ENCODE measurements around the gene RPL31. TPM values are rescaled to one million over a fixed set of nuclear protein-coding genes. Genes with fewer than 3 reads are reported as not detected.

RPL31 gene
- total and polyA plus RNA-seq, 4 experiments from 2014 or later: 2,455 to 6,581 (median 4,056) TPM

DNA sequence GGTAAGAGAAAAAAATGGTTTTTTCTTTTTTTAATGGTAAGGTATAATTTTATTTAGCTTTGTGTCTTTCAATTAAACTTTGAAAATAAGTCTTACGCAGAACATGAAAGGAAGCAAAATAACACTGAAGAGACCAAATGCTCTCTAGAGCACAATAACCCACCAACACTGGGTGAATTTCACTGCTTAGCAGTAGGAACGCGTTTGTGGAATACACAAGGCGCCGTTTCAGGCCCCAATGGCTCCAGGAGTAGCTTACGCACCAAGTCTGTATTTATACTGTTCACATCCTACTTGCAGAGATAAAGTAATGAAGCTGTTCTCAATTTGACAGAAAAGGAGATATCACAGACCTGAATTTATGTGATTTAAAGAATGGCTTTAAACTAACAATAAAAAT, 23.5 kb downstream of the RPL31 start:
- Mint-ChIP-seq H3K9me3 (peaks cover 0 to 2% (median 0%) of the 10 kb centered on the region in 8 donors), H3K27ac (no peak overlapping the region), H3K4me3 (no peak overlapping the region), H3K36me3 (peaks cover 3 to 6% of the 10 kb centered on the region in 2 donors), H3K27me3 (no peaks in the 10 kb centered on the region), H3K4me1 (peaks cover 0 to 2% (median 0%) of the 10 kb centered on the region in 4 donors)
- intact Hi-C loops (cut with micrococcal nuclease): no loop called here
- no peaks in the 10 kb centered on the region for H3K27me3 ChIP-seq (ENCODE audit: insufficient read depth, low read length)
- H3K27ac ChIP-seq (ENCODE audit: low read depth, low read length): no peak overlapping the region
- H3K4me1 ChIP-seq (ENCODE audit: insufficient read depth, low read length): no peaks in the 10 kb centered on the region
- ChIA-PET CTCF (ENCODE audit: partially characterized antibody) (interaction anchor here (0.9 kb wide), 1 partner anchor 13 kb away, joined by 4 read pairs; no protein-coding TSS in a partner anchor), POLR2A (ENCODE audit: partially characterized antibody) (no interaction called here)
- DNase-seq: no peak
- no peak overlapping the region for H3K4me3 ChIP-seq (ENCODE audit: low read length in 2 of 2)
- no peaks in the 10 kb centered on the region for H3K36me3 ChIP-seq (ENCODE audit: insufficient read depth, low read length)
- H3K9me3 ChIP-seq (ENCODE audit: control insufficient read depth in 1 of 2, low read length in 2 of 2): no peaks in the 10 kb centered on the region

DNA sequence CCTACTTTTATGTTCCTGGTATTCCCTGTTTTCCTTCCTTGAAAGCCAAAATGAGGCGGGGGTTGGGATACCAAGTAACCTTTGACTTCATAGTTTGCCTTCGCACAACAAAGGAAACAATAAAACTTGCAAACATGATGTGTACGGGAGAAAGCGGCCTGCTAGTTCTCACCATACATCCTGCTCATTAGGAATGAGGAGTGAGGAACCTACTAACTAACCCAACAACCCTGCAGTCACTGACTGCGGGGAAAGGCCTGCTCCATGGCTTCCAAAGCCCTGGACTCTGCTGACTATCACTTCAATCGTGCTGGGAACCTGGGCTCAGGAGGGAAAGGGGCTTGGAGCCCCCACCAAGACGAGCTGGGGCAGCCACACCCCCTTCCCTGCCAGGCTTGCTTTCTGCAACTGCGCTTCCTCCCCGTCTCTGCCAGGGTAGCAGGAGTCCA, 24.2 kb downstream of the RPL31 start:
- Histone ChIP-seq H3K4me1 (ENCODE audit: insufficient read depth, low read length) (no peaks in the 10 kb centered on the region), H3K27me3 (ENCODE audit: insufficient read depth, low read length) (no peaks in the 10 kb centered on the region), H3K9me3 (ENCODE audit: control insufficient read depth in 1 of 2, low read length in 2 of 2) (no peaks in the 10 kb centered on the region), H3K36me3 (ENCODE audit: insufficient read depth, low read length) (no peaks in the 10 kb centered on the region), H3K4me3 (ENCODE audit: low read length in 2 of 2) (no peak overlapping the region), H3K27ac (ENCODE audit: low read depth, low read length) (no peak overlapping the region)
- Mint-ChIP-seq H3K36me3 (no peaks in the 10 kb centered on the region), H3K27me3 (no peaks in the 10 kb centered on the region), H3K4me1 (peaks cover 0 to 2% (median 0%) of the 10 kb centered on the region in 4 donors), H3K27ac (no peak overlapping the region), H3K9me3 (peaks cover 0 to 2% (median 0%) of the 10 kb centered on the region in 8 donors), H3K4me3 (no peak overlapping the region)
- DNase-seq: no peak
- intact Hi-C loops (cut with micrococcal nuclease): no loop called here
- ChIA-PET POLR2A (ENCODE audit: partially characterized antibody) (no interaction called here), CTCF (ENCODE audit: partially characterized antibody) (no interaction called here)

DNA sequence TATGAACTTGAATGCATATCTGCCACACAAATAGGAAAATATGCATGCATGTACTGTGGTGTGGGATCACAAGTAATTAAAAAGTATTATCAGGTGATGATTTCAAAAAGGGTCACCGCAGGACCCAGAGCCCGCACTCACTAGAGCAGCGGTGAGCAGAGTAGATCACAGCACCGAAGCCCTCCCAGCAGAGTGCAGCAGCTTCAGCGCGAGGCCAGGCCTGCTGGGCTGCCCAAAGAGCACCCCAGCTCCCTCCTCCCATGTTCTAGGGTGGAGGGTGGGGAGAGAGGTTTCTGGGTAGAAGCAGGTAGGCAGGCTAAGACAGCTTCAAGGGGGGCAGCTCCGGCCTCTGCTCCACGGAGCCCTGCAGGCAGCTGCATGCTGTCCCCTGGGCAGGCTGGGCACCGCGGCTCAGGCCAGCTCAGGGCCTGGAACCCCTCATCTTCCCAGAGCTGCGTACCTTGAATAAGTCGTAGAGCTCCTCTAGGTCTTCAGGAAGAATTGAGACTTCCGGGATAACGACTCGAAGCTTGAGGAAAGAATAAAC, 24.9 kb downstream of the RPL31 start:
- intact Hi-C loops (cut with micrococcal nuclease): no loop called here
- Histone ChIP-seq H3K27ac (ENCODE audit: low read depth, low read length) (no peak overlapping the region), H3K4me3 (ENCODE audit: low read length in 2 of 2) (no peak overlapping the region), H3K9me3 (ENCODE audit: control insufficient read depth in 1 of 2, low read length in 2 of 2) (no peaks in the 10 kb centered on the region), H3K36me3 (ENCODE audit: insufficient read depth, low read length) (no peaks in the 10 kb centered on the region), H3K4me1 (ENCODE audit: insufficient read depth, low read length) (no peaks in the 10 kb centered on the region), H3K27me3 (ENCODE audit: insufficient read depth, low read length) (no peaks in the 10 kb centered on the region)
- H3K4me3 Mint-ChIP-seq: no peak overlapping the region
- no peak overlapping the region for H3K27ac Mint-ChIP-seq
- H3K4me1 Mint-ChIP-seq: peaks cover 0 to 2% (median 0%) of the 10 kb centered on the region in 4 donors
- ChIA-PET POLR2A (ENCODE audit: partially characterized antibody) (no interaction called here), CTCF (ENCODE audit: partially characterized antibody) (interaction anchor here (1.1 to 1.6 kb wide), 2 partner anchors 9 to 179 kb away, joined by 3 to 4 read pairs; no protein-coding TSS in a partner anchor)
- peaks cover 0 to 2% of the 10 kb centered on the region in 2 donors for H3K27me3 Mint-ChIP-seq
- H3K36me3 Mint-ChIP-seq: no peaks in the 10 kb centered on the region
- DNase-seq: no peak
- H3K9me3 Mint-ChIP-seq: peaks cover 0 to 2% (median 0%) of the 10 kb centered on the region in 8 donors

DNA sequence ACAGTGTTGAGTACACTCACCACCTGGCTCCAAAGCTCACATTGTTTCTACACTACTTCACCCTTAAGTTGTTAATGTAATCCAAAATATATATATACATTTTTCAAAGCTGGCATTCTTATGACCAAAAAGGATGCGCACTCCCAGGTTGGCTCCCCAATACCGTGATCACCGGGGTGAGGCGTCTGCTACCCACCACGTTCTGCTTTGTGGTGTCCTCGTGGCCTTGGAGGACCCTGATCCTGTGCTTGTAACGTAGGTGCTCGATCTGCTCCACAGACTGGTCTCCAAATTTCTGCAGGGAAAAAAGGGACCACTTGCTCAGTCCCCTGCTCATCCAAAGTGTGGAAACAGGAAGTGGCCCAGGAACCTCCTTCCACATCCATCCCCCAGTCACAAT, 25.8 kb downstream of the RPL31 start:
- Mint-ChIP-seq H3K9me3 (peaks cover 0 to 2% (median 0%) of the 10 kb centered on the region in 8 donors), H3K27ac (no peak overlapping the region), H3K27me3 (peaks cover 0 to 4% of the 10 kb centered on the region in 2 donors), H3K36me3 (no peaks in the 10 kb centered on the region), H3K4me3 (no peak overlapping the region), H3K4me1 (peaks cover 0 to 2% (median 0%) of the 10 kb centered on the region in 4 donors)
- Histone ChIP-seq H3K36me3 (ENCODE audit: insufficient read depth, low read length) (no peaks in the 10 kb centered on the region), H3K27ac (ENCODE audit: low read depth, low read length) (no peak overlapping the region), H3K4me1 (ENCODE audit: insufficient read depth, low read length) (no peaks in the 10 kb centered on the region), H3K9me3 (ENCODE audit: control insufficient read depth in 1 of 2, low read length in 2 of 2) (no peaks in the 10 kb centered on the region), H3K27me3 (ENCODE audit: insufficient read depth, low read length) (no peaks in the 10 kb centered on the region), H3K4me3 (ENCODE audit: low read length in 2 of 2) (no peak overlapping the region)
- ChIA-PET CTCF (ENCODE audit: partially characterized antibody) (interaction anchor here (1.6 kb wide), 1 partner anchor 8 kb away, joined by 4 read pairs; no protein-coding TSS in a partner anchor), POLR2A (ENCODE audit: partially characterized antibody) (no interaction called here)
- no peak for DNase-seq
- intact Hi-C loops (cut with micrococcal nuclease): no loop called here

DNA sequence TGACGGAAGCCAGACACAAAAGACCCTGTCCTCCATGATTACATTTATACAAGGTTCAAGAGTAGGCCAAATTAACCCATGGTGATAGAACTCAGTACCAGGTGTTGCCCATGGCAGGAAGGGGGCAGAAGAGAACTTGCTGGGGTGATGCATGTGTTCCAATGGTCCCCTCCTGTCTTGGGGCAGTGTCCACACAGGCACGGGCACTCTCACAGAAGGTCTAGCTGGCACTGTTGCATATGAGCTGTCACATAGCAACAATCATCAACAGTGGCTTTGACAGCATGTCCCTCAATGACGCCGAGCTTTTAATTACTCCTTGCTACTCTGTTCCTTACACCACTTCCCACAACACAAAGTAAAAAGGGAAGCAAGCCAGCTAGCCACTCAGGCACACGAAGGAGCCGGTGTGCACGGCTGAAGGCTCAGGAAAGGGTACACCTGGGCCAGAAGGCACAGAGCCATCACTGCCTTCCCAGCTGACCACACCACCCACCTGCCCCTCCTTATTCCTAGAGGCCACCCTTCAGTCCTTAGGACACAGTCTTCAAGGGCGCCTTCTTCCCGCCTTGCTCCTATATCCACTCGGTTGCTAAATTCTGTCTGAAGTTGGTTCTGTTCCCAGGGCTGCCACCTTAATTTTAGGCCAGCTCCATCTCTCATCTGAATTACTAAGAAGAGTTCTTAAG, 28.9 kb downstream of the RPL31 start:
- no peak for DNase-seq
- Histone ChIP-seq H3K36me3 (ENCODE audit: insufficient read depth, low read length) (no peaks in the 10 kb centered on the region), H3K27me3 (ENCODE audit: insufficient read depth, low read length) (no peaks in the 10 kb centered on the region), H3K27ac (ENCODE audit: low read depth, low read length) (no peak overlapping the region), H3K4me3 (ENCODE audit: low read length in 2 of 2) (no peak overlapping the region), H3K9me3 (ENCODE audit: control insufficient read depth in 1 of 2, low read length in 2 of 2) (no peaks in the 10 kb centered on the region), H3K4me1 (ENCODE audit: insufficient read depth, low read length) (no peaks in the 10 kb centered on the region)
- no peak overlapping the region for H3K4me3 Mint-ChIP-seq
- no peak overlapping the region for H3K27ac Mint-ChIP-seq
- ChIA-PET CTCF (ENCODE audit: partially characterized antibody) (interaction anchor here (1.8 kb wide), 1 partner anchor 174 kb away, joined by 5 read pairs; no protein-coding TSS in a partner anchor), POLR2A (ENCODE audit: partially characterized antibody) (no interaction called here)
- H3K4me1 Mint-ChIP-seq: no peaks in the 10 kb centered on the region
- H3K9me3 Mint-ChIP-seq: peaks cover 0 to 2% (median 0%) of the 10 kb centered on the region in 8 donors
- H3K36me3 Mint-ChIP-seq: no peaks in the 10 kb centered on the region
- intact Hi-C loops (cut with micrococcal nuclease): no loop called here
- peaks cover 3 to 7% of the 10 kb centered on the region in 2 donors for H3K27me3 Mint-ChIP-seq

DNA sequence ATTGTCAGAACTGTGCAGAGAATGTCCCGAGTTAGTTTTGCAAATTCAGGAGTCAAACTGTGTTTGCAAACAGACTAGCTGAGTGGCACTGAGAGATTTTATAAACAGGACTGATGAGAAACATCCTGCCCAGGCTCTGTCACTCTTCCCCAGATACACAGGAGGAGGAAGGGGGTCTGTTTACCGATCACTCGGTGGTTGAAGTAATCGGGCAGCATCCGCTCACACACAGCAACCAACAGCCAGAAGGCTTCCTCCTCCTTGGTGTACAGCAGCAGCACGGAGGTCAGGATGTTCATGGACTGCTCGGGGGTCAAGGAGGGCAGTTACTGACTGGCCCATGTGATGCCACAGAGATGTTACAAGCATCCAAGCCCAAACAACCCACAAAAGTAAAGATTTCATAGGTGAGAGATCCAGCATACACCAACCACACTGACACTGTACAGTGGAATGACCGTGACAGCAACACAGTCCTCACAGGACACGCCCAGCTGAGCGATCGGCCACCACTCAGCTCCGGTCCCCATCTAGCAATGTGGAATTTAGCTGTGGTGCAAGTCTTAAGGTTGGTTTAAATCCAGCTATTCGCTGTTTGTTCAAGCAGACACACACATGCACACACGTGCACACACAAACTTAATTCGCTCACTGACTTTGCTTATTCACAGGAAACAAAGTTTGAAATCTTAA, 30.1 kb downstream of the RPL31 start:
- H3K4me1 Mint-ChIP-seq: no peaks in the 10 kb centered on the region
- peaks cover 3 to 7% of the 10 kb centered on the region in 2 donors for H3K27me3 Mint-ChIP-seq
- H3K36me3 Mint-ChIP-seq: no peaks in the 10 kb centered on the region
- Histone ChIP-seq H3K4me3 (ENCODE audit: low read length in 2 of 2) (no peak overlapping the region), H3K36me3 (ENCODE audit: insufficient read depth, low read length) (no peaks in the 10 kb centered on the region), H3K9me3 (ENCODE audit: control insufficient read depth in 1 of 2, low read length in 2 of 2) (no peaks in the 10 kb centered on the region), H3K27ac (ENCODE audit: low read depth, low read length) (no peak overlapping the region), H3K4me1 (ENCODE audit: insufficient read depth, low read length) (no peaks in the 10 kb centered on the region), H3K27me3 (ENCODE audit: insufficient read depth, low read length) (no peaks in the 10 kb centered on the region)
- CTCF ChIA-PET (ENCODE audit: partially characterized antibody): interaction anchor here (0.6 to 1.8 kb wide), 4 partner anchors 15 to 460 kb away, joined by 3 to 5 read pairs (median 3); no protein-coding TSS in a partner anchor
- no peak overlapping the region for H3K4me3 Mint-ChIP-seq
- H3K9me3 Mint-ChIP-seq: no peaks in the 10 kb centered on the region
- intact Hi-C loops (cut with micrococcal nuclease): no loop called here
- no peak for DNase-seq
- no peak overlapping the region for H3K27ac Mint-ChIP-seq
- POLR2A ChIA-PET (ENCODE audit: partially characterized antibody): no interaction called here

DNA sequence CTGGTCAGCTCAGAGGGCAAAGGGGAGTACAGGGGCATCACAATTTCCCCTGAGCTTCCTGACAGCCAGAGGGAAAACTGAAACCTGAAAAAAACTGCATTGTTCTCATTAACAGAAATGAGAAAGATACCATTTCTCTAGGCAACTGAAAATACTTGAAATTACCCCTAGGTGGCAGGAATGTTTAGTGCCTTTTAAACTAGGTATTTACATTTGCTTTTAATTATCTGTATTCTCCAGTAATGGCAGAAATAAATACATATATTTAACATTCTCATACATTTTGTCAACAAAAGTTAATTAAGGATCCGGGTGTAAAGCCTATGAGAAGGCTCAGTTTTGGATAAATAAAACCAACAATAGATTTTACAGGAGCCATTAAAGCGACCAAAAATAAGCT, 34.5 kb downstream of the RPL31 start:
- Histone ChIP-seq H3K36me3 (ENCODE audit: insufficient read depth, low read length) (no peaks in the 10 kb centered on the region), H3K27me3 (ENCODE audit: insufficient read depth, low read length) (no peaks in the 10 kb centered on the region), H3K4me3 (ENCODE audit: low read length in 2 of 2) (no peak overlapping the region), H3K4me1 (ENCODE audit: insufficient read depth, low read length) (no peaks in the 10 kb centered on the region), H3K9me3 (ENCODE audit: control insufficient read depth in 1 of 2, low read length in 2 of 2) (no peaks in the 10 kb centered on the region), H3K27ac (ENCODE audit: low read depth, low read length) (no peak overlapping the region)
- H3K36me3 Mint-ChIP-seq: no peaks in the 10 kb centered on the region
- intact Hi-C loops (cut with micrococcal nuclease): loop anchor here (1.0 kb wide), 1 partner anchor 169 kb away; no protein-coding TSS in a partner anchor
- no peaks in the 10 kb centered on the region for H3K4me1 Mint-ChIP-seq
- peaks cover 3 to 7% of the 10 kb centered on the region in 2 donors for H3K27me3 Mint-ChIP-seq
- POLR2A ChIA-PET (ENCODE audit: partially characterized antibody): no interaction called here
- H3K9me3 Mint-ChIP-seq: peaks cover 0 to 1% (median 0%) of the 10 kb centered on the region in 8 donors
- H3K4me3 Mint-ChIP-seq: no peak overlapping the region
- no peak overlapping the region for H3K27ac Mint-ChIP-seq
- CTCF ChIA-PET (ENCODE audit: partially characterized antibody): interaction anchor here (0.9 to 2.3 kb wide), 4 partner anchors 9 to 169 kb away, joined by 3 to 8 read pairs (median 4); no protein-coding TSS in a partner anchor
- no peak for DNase-seq

Measured in CD4-positive, alpha-beta memory T cell (primary cell).